ENCODE results near the gene CC2D1A. TPM values are rescaled to one million over a fixed set of nuclear protein-coding genes. Genes with fewer than 3 reads are reported as not detected.

CC2D1A gene
- total RNA-seq, 4 donors from 2014 or later, result 42.7 to 99.3 (median 56.0) TPM

DNA sequence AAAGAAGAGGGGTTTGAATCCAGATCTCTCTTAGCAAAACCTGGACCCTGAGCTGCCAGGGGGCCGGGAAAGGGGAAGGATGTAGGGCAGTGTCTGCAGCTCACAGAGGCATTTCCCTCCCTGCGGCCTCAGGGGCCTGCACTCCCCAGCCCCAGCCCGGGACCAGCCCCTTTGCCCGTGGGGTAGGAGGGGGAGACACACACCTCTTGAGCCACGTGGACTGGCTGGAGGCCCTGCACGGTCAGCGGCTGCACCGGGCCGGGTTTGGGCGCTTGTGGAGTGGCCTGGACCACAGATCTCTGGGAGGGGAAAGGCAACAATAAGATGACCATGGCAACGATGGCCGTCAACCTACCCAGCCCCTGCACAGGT lies 73.2 kb downstream of the CC2D1A start:
- Histone ChIP-seq H3K27me3 (no peaks in the 10 kb centered on the region), H3K4me1 (peaks cover 0 to 26% (median 14%) of the 10 kb centered on the region in 4 donors), H3K27ac (peak overlapping the region in 2 of 4 donors; percentile 69 to 81), H3K36me3 (peaks cover 0 to 66% (median 0%) of the 10 kb centered on the region in 3 donors), H3K9me3 (no peaks in the 10 kb centered on the region), H3K4me3 (peak overlapping the region; percentile 21 to 59 (median 46))
- TF ChIP-seq EP300 (IDR thresholded peaks at IDR 0.05) (no peak), POLR2A (IDR thresholded peaks at IDR 0.05) (no peak)
- TF ChIP-seq, protein P1, sequence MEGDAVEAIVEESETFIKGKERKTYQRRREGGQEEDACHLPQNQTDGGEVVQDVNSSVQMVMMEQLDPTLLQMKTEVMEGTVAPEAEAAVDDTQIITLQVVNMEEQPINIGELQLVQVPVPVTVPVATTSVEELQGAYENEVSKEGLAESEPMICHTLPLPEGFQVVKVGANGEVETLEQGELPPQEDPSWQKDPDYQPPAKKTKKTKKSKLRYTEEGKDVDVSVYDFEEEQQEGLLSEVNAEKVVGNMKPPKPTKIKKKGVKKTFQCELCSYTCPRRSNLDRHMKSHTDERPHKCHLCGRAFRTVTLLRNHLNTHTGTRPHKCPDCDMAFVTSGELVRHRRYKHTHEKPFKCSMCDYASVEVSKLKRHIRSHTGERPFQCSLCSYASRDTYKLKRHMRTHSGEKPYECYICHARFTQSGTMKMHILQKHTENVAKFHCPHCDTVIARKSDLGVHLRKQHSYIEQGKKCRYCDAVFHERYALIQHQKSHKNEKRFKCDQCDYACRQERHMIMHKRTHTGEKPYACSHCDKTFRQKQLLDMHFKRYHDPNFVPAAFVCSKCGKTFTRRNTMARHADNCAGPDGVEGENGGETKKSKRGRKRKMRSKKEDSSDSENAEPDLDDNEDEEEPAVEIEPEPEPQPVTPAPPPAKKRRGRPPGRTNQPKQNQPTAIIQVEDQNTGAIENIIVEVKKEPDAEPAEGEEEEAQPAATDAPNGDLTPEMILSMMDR (IDR thresholded peaks at IDR 0.05), result no peak
- whole genome bisulfite sequencing, 2 donors, result 12 to 13% methylated on average over 12 of the region's 12 CpGs
- no peak for DNase-seq (ENCODE audit: low spot score in 2 of 2)

DNA sequence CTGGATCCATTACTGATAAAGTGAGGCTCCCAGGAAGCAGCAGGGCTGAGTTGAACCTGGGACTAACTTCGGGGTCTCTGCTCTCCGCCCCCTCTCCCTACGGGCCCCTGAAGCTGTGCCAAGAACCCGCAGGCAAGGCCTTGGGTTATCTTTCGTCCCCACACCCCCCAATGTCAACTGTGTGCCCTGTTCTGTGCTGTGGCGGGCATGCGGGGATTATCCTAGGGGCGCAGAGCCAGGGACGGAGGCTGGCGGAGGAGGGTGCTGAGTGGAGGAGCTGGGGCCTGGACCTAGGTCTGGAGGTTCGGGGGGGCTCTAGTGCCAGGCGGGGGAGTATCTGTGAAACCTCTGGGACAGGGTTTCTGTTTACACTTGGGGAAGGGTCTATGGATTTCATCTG lies 73.7 kb downstream of the CC2D1A start:
- no peaks in the 10 kb centered on the region for H3K27me3 ChIP-seq
- peaks cover 0 to 26% (median 14%) of the 10 kb centered on the region in 4 donors for H3K4me1 ChIP-seq
- H3K9me3 ChIP-seq, result no peaks in the 10 kb centered on the region
- H3K27ac ChIP-seq, result peak overlapping the region in 2 of 4 donors; percentile 69 to 81
- H3K4me3 ChIP-seq, result peak overlapping the region in 1 of 4 donors; percentile 59
- peaks cover 0 to 65% (median 0%) of the 10 kb centered on the region in 3 donors for H3K36me3 ChIP-seq
- WGBS, 2 donors, result 75 to 82% methylated on average over 10 to 12 of the region's 12 CpGs
- TF ChIP-seq EP300 (IDR thresholded peaks at IDR 0.05) (no peak), POLR2A (IDR thresholded peaks at IDR 0.05) (no peak)
- TF ChIP-seq, protein P1 (IDR thresholded peaks at IDR 0.05), result no peak
- no peak for DNase-seq (ENCODE audit: low spot score in 2 of 2)

DNA sequence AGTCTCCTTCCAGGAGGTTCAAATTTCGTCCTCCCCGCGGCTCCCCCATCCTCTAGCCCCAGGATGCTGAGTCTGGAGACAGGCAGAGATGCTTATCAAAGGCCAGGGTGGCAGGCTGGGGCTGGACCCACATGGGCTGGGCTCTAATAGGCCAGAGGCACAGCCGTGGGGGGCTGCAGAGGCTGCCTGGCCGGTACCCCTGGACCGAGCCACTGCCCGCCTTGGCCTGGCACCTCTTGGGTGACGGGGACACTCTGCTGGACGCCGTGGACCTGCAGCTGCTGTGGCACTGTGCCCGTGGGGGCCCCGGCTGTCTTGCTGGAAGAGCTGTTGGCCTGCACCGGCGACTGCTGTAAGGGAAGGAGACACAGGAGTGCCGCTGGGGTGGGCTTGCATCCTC lies 74.3 kb downstream of the CC2D1A start:
- Histone ChIP-seq H3K9me3 (no peaks in the 10 kb centered on the region), H3K4me1 (peaks cover 0 to 30% (median 15%) of the 10 kb centered on the region in 4 donors), H3K27ac (no peak overlapping the region), H3K4me3 (no peak overlapping the region), H3K36me3 (peaks cover 0 to 60% (median 0%) of the 10 kb centered on the region in 3 donors), H3K27me3 (no peaks in the 10 kb centered on the region)
- WGBS, 2 donors, result 90 to 92% methylated on average over 9 to 12 of the region's 15 CpGs
- TF ChIP-seq, protein P1 (IDR thresholded peaks at IDR 0.05), result no peak
- no peak for TF ChIP-seq POLR2A (IDR thresholded peaks at IDR 0.05)
- no peak for DNase-seq (ENCODE audit: low spot score in 2 of 2)

Small RNA genes lying within 50 kb of the gene (small RNA-seq; reads per million reads assigned to genes)
- gene MIR181C (37.2 reads per million, percentile 94 among the genes with 10 or more reads in this experiment), gene MIR181D (36.9 reads per million, percentile 94 among the genes with 10 or more reads in this experiment)

Other genes with a start within 250 kb of the CC2D1A start
- gene MRI1, start 141.7 kb upstream of the CC2D1A start, total RNA-seq, result 100 to 1,000 TPM in 2 of 4 donors, 10 to 100 TPM in 2; 52.4 to 167 (median 94.4) TPM
- gene C19orf53, start 131.7 kb upstream of the CC2D1A start, total RNA-seq, result 100 to 1,000 TPM; 187 to 290 (median 235) TPM
- 10 to 100 TPM in 1 of 4 donors, 1 to 10 TPM in 3; 2.8 to 19.8 (median 4.0) TPM for gene ZSWIM4, start 110.8 kb upstream of the CC2D1A start, total RNA-seq
- gene NANOS3, start 29.1 kb upstream of the CC2D1A start, total RNA-seq, result not detected
- 1 to 10 TPM in 3 of 4 donors, not detected in 1; 1.5 to 3.3 (median 3.0) TPM for gene BRME1, start 84 bp upstream of the CC2D1A start, total RNA-seq
- 10 to 100 TPM in 3 of 4 donors, 1 to 10 TPM in 1; 9.4 to 45.7 (median 20.7) TPM for gene PODNL1, start 32.2 kb downstream of the CC2D1A start, total RNA-seq
- gene DCAF15, start 46.3 kb downstream of the CC2D1A start, total RNA-seq, result 10 to 100 TPM; 14.3 to 31.5 (median 19.3) TPM
- gene RFX1, start 100.1 kb downstream of the CC2D1A start, total RNA-seq, result 1 to 10 TPM; 3.1 to 8.4 (median 6.0) TPM
- gene RLN3, start 121.9 kb downstream of the CC2D1A start, total RNA-seq, result not detected
- 1 to 10 TPM; 2.4 to 3.5 (median 3.0) TPM for gene IL27RA, start 125.6 kb downstream of the CC2D1A start, total RNA-seq
- gene PALM3, start 155.9 kb downstream of the CC2D1A start, total RNA-seq, result 1 to 10 TPM in 1 of 4 donors, under 1 TPM in 3; 0.30 to 2.7 (median 0.53) TPM
- gene MISP3, start 166.6 kb downstream of the CC2D1A start, total RNA-seq, result 1 to 10 TPM; 1.8 to 7.8 (median 7.2) TPM
- not detected for gene C19orf67, start 179.6 kb downstream of the CC2D1A start, total RNA-seq
- gene SAMD1, start 184.6 kb downstream of the CC2D1A start, total RNA-seq, result 10 to 100 TPM in 3 of 4 donors, 1 to 10 TPM in 1; 5.9 to 31.4 (median 19.0) TPM
- 10 to 100 TPM; 26.9 to 59.4 (median 41.3) TPM for gene PRKACA, start 211.6 kb downstream of the CC2D1A start, total RNA-seq
- gene ASF1B, start 230.4 kb downstream of the CC2D1A start, total RNA-seq, result 1 to 10 TPM in 1 of 4 donors, under 1 TPM in 1, not detected in 2; 0.90 to 2.3 TPM

All from tibial nerve (tissue), 4 donors.